ENCODE data around the gene FBXO22. TPM values are rescaled to one million over a fixed set of nuclear protein-coding genes. Genes with fewer than 3 reads are reported as not detected.

Gene FBXO22
- total and polyA plus RNA-seq, 2 experiments from 2014 or later = 40.3 to 49.3 TPM

GRCh38 chr15:75947092-75947491 lies 43.4 kb downstream of the FBXO22 start:
- Histone ChIP-seq H3K9me2 (replicated peaks; ENCODE audit: insufficient read depth) (no peaks in the 10 kb centered on the region), H3K4me1 (ENCODE audit: insufficient read depth) (no peaks in the 10 kb centered on the region), H3K36me3 (replicated peaks; ENCODE audit: insufficient read depth, low read depth) (no peaks in the 10 kb centered on the region), H3K79me2 (no peaks in the 10 kb centered on the region), H3K4me3 (no peak overlapping the region), H3K27me3 (no peaks in the 10 kb centered on the region), H2AFZ (no peak overlapping the region), H3K9me3 (ENCODE audit: low read depth) (no peaks in the 10 kb centered on the region), H3K4me2 (no peak overlapping the region), H4K20me1 (ENCODE audit: insufficient read depth, poor library complexity, severe bottlenecking) (no peaks in the 10 kb centered on the region), H3K27ac (no peak overlapping the region)
- no peak for DNase-seq (ENCODE audit: low spot score)
- TF ChIP-seq CTCF (IDR thresholded peaks at IDR 0.05; ENCODE audit: poor library complexity) (no peak), EZH2phosphoT487 (IDR thresholded peaks at IDR 0.05; ENCODE audit: low read depth, severe bottlenecking, unreplicated experiment) (no peak), EZH2 (IDR thresholded peaks at IDR 0.05; ENCODE audit: borderline replicate concordance) (no peak)
- 86% methylated on average over 1 of the region's 1 CpG for WGBS (ENCODE audit: low lambda C conversion rate, missing lambda C conversion rate)

- no peak for TF ChIP-seq CTCF (IDR thresholded peaks at IDR 0.05; ENCODE audit: poor library complexity)
- no peak for TF ChIP-seq EZH2 (IDR thresholded peaks at IDR 0.05; ENCODE audit: borderline replicate concordance)
- Histone ChIP-seq H3K79me2 (no peaks in the 10 kb centered on the region), H3K36me3 (replicated peaks; ENCODE audit: insufficient read depth, low read depth) (no peaks in the 10 kb centered on the region), H3K4me3 (no peak overlapping the region), H2AFZ (no peak overlapping the region), H3K9me3 (ENCODE audit: low read depth) (no peaks in the 10 kb centered on the region), H3K4me2 (no peak overlapping the region), H4K20me1 (ENCODE audit: insufficient read depth, poor library complexity, severe bottlenecking) (no peaks in the 10 kb centered on the region), H3K27me3 (no peaks in the 10 kb centered on the region), H3K9me2 (replicated peaks; ENCODE audit: insufficient read depth) (no peaks in the 10 kb centered on the region), H3K27ac (no peak overlapping the region), H3K4me1 (ENCODE audit: insufficient read depth) (no peaks in the 10 kb centered on the region)
- DNase-seq (ENCODE audit: low spot score) = no peak
- 83% methylated on average over 8 of the region's 8 CpGs for WGBS (ENCODE audit: low lambda C conversion rate, missing lambda C conversion rate)
Observed at GRCh38 chr15:75948761-75949296, 45.2 kb downstream of the FBXO22 start.

GRCh38 chr15:75952525-75952924 lies 48.8 kb downstream of the FBXO22 start:
- Histone ChIP-seq H4K20me1 (ENCODE audit: insufficient read depth, poor library complexity, severe bottlenecking) (no peaks in the 10 kb centered on the region), H3K9me3 (ENCODE audit: low read depth) (no peaks in the 10 kb centered on the region), H3K27ac (no peak overlapping the region), H3K4me1 (ENCODE audit: insufficient read depth) (no peaks in the 10 kb centered on the region), H2AFZ (no peak overlapping the region), H3K9me2 (replicated peaks; ENCODE audit: insufficient read depth) (no peaks in the 10 kb centered on the region), H3K4me2 (no peak overlapping the region), H3K36me3 (replicated peaks; ENCODE audit: insufficient read depth, low read depth) (no peaks in the 10 kb centered on the region), H3K79me2 (no peaks in the 10 kb centered on the region), H3K4me3 (no peak overlapping the region), H3K27me3 (no peaks in the 10 kb centered on the region)
- DNase-seq (ENCODE audit: low spot score) = no peak
- 91% methylated on average over 4 of the region's 4 CpGs for WGBS (ENCODE audit: low lambda C conversion rate, missing lambda C conversion rate)
- TF ChIP-seq EZH2phosphoT487 (IDR thresholded peaks at IDR 0.05; ENCODE audit: low read depth, severe bottlenecking, unreplicated experiment) = no peak
- no peak for TF ChIP-seq EZH2 (IDR thresholded peaks at IDR 0.05; ENCODE audit: borderline replicate concordance)
- no peak for TF ChIP-seq CTCF (IDR thresholded peaks at IDR 0.05; ENCODE audit: poor library complexity)

- no peaks in the 10 kb centered on the region for H3K79me2 ChIP-seq
- H3K27me3 ChIP-seq = no peaks in the 10 kb centered on the region
- no peaks in the 10 kb centered on the region for H3K4me1 ChIP-seq (ENCODE audit: insufficient read depth)
- H3K4me2 ChIP-seq = no peak overlapping the region
- no peak for DNase-seq (ENCODE audit: low spot score)
- no peaks in the 10 kb centered on the region for H3K9me3 ChIP-seq (ENCODE audit: low read depth)
- H3K36me3 ChIP-seq (replicated peaks; ENCODE audit: insufficient read depth, low read depth) = no peaks in the 10 kb centered on the region
- WGBS (ENCODE audit: low lambda C conversion rate, missing lambda C conversion rate) = 66% methylated on average over 1 of the region's 1 CpG
- no peaks in the 10 kb centered on the region for H3K9me2 ChIP-seq (replicated peaks; ENCODE audit: insufficient read depth)
- no peak overlapping the region for H2AFZ ChIP-seq
- no peak overlapping the region for H3K27ac ChIP-seq
- TF ChIP-seq CTCF (IDR thresholded peaks at IDR 0.05; ENCODE audit: poor library complexity) = no peak
- TF ChIP-seq EZH2phosphoT487 (IDR thresholded peaks at IDR 0.05; ENCODE audit: low read depth, severe bottlenecking, unreplicated experiment) = no peak
- TF ChIP-seq EZH2 (IDR thresholded peaks at IDR 0.05; ENCODE audit: borderline replicate concordance) = no peak
- H3K4me3 ChIP-seq = no peak overlapping the region
- no peaks in the 10 kb centered on the region for H4K20me1 ChIP-seq (ENCODE audit: insufficient read depth, poor library complexity, severe bottlenecking)
Observed at GRCh38 chr15:75955720-75956119, 52.0 kb downstream of the FBXO22 start.

Data from hepatocyte (in vitro differentiated cells).